VCaP (cell line): ENCODE data around the gene RBP3.

Source experiments
- H3K27ac ChIP-seq: fragments of 450-650 bp; 2 replicates; pipeline ENCODE4 v1.5.1; 2017
- CTCF ChIP-seq: fragments of 450-650 bp; conservative IDR thresholded peaks from 2 replicates; pipeline ENCODE4 v1.5.1; 2017; ENCODE audit warnings: mild to moderate bottlenecking, moderate library complexity

The RBP3 gene

GRCh38 chr10:47359626-47360418, 11.7 kb downstream of the RBP3 start:
- TF ChIP-seq CTCF: no peak
- no peak overlapping the region for H3K27ac ChIP-seq

- no peak for TF ChIP-seq CTCF
- H3K27ac ChIP-seq: no peak overlapping the region
These were observed 12.4 kb downstream of the RBP3 start for GRCh38 chr10:47360419-47361040.

- no peak overlapping the region for H3K27ac ChIP-seq
- peak; percentile 65 for TF ChIP-seq CTCF
These were observed 13.1 kb downstream of the RBP3 start for GRCh38 chr10:47361293-47361692.

GRCh38 chr10:47362199-47362598, 14.0 kb downstream of the RBP3 start:
- TF ChIP-seq CTCF: no peak
- H3K27ac ChIP-seq: no peak overlapping the region

- no peak overlapping the region for H3K27ac ChIP-seq
These were observed 15.6 kb downstream of the RBP3 start for GRCh38 chr10:47363781-47364180.

GRCh38 chr10:47364366-47364765, 16.2 kb downstream of the RBP3 start:
- TF ChIP-seq CTCF: no peak
- no peak overlapping the region for H3K27ac ChIP-seq

More at GRCh38 chr10:47363781-47364180, 15.6 kb downstream of the RBP3 start:
- TF ChIP-seq CTCF: no peak

GRCh38 chr10:47364911-47365310, 16.7 kb downstream of the RBP3 start:
- H3K27ac ChIP-seq: no peak overlapping the region
- no peak for TF ChIP-seq CTCF
